Brain microvascular endothelial cell (primary cell): ENCODE data around the gene MYO5A.

Source experiments
- DNase-seq: peaks from one replicate; pipeline ENCODE4 v3.0.0-alpha.2; 2020
- H3K27ac ChIP-seq: fragments of 250-450 bp; sonication (Bioruptor Pico); 2 replicates; pipeline ENCODE4 v1.5.1; 2020; ENCODE audit warnings: mild to moderate bottlenecking, moderate library complexity
- H3K27me3 ChIP-seq: fragments of 250-450 bp; sonication (Bioruptor Pico); replicated peaks from 2 replicates; pipeline ENCODE4 v1.5.1; 2020; ENCODE audit warnings: mild to moderate bottlenecking
- H3K36me3 ChIP-seq: fragments of 250-450 bp; sonication (Bioruptor Pico); replicated peaks from 2 replicates; pipeline ENCODE4 v1.5.1; 2020; ENCODE audit warnings: mild to moderate bottlenecking
- H3K4me3 ChIP-seq: 2 replicates; pipeline ENCODE4 v1.5.1; 2011; ENCODE audit warnings: low read depth, mild to moderate bottlenecking, control low read depth, low read length, moderate library complexity
- in situ Hi-C: cut with HindIII; loops from 2 replicates; pipeline ENCODE4 v1.10.0; 2017; ENCODE audit warnings: low sequenced_read_pairs, low pct_ligation_motif_present
- TF ChIP-seq, protein P1 (sequence below): IDR thresholded peaks from 2 replicates; pipeline ENCODE4 v1.5.1; 2011; ENCODE audit warnings: low read depth, mild to moderate bottlenecking, moderate library complexity, low read length, control low read depth, inconsistent platforms; ENCODE audit errors: missing control alignments

MYO5A gene

DNA sequence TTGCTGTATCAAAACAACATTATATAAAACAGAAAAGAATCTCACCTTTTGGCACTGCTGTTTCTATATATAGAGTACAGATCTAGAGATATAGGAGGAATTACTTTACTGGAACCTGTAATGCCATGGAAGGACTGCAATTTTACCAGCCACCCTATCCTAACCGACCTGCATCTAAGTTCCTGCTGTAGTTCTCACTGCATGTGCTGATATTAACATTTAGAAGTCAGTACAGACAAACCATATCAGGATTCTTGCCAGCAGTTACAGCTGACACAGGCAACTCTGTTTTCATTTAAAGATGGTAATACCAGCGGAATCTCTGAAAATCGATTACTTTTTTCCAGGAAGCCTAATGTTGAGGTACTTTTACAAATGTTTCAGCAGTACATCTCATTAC, 159.7 kb downstream of the MYO5A start:
- in situ Hi-C loops: no loop called here
- peaks cover 8% of the 10 kb centered on the region for H3K36me3 ChIP-seq

DNA sequence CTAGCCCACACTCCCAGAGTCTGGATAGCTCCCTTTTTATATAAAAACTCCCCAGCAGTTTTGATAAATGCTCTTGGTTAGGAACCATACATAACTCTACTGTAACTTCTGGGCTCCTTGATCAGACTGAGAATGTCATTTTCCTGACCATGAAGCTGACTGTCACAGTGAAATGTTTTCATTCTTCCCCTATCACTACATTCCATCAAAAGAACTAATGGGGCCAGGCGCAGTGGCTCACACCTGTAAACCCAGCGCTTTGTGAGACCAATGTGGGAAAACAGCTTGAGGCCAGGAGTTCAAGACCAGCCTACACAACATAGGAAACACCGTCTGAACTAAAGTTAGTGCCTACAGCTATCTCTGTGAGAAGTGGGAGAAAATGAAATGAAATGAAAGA, 160.3 kb downstream of the MYO5A start:
- H3K36me3 ChIP-seq: peaks cover 5% of the 10 kb centered on the region
- DNase-seq: no peak
- no peaks in the 10 kb centered on the region for H3K27me3 ChIP-seq
- H3K4me3 ChIP-seq: no peak overlapping the region
- no peak overlapping the region for H3K27ac ChIP-seq
- in situ Hi-C loops: no loop called here
- TF ChIP-seq, protein P1, sequence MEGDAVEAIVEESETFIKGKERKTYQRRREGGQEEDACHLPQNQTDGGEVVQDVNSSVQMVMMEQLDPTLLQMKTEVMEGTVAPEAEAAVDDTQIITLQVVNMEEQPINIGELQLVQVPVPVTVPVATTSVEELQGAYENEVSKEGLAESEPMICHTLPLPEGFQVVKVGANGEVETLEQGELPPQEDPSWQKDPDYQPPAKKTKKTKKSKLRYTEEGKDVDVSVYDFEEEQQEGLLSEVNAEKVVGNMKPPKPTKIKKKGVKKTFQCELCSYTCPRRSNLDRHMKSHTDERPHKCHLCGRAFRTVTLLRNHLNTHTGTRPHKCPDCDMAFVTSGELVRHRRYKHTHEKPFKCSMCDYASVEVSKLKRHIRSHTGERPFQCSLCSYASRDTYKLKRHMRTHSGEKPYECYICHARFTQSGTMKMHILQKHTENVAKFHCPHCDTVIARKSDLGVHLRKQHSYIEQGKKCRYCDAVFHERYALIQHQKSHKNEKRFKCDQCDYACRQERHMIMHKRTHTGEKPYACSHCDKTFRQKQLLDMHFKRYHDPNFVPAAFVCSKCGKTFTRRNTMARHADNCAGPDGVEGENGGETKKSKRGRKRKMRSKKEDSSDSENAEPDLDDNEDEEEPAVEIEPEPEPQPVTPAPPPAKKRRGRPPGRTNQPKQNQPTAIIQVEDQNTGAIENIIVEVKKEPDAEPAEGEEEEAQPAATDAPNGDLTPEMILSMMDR: no peak

More for the DNA sequence above, 159.7 kb downstream of the MYO5A start:
- H3K27me3 ChIP-seq: no peaks in the 10 kb centered on the region
- DNase-seq: no peak
- H3K4me3 ChIP-seq: no peak overlapping the region
- no peak overlapping the region for H3K27ac ChIP-seq
- TF ChIP-seq, protein P1: no peak

DNA sequence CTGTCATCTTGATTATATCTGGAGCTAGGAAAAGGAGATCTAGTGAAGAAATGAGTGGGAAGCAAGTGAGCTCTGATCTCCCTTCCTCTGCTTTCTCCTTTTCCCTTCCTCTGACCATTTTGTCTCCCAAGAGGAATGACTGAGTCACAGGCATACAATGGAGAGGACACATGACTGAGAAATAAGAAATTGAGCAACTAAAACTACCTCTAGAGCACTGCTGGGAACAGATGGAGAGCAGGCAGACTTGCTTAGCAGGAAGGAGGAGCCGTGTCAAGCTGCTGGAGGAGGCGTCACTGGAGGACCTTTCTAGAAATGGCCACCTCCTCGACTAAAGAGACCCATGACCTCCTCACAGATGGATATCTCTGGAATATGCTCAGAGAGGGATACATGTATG, 166.2 kb downstream of the MYO5A start:
- in situ Hi-C loops: no loop called here
- Histone ChIP-seq H3K36me3 (no peaks in the 10 kb centered on the region), H3K27me3 (no peaks in the 10 kb centered on the region), H3K27ac (no peak overlapping the region), H3K4me3 (no peak overlapping the region)
- DNase-seq: peak; percentile 49
- TF ChIP-seq, protein P1: no peak

DNA sequence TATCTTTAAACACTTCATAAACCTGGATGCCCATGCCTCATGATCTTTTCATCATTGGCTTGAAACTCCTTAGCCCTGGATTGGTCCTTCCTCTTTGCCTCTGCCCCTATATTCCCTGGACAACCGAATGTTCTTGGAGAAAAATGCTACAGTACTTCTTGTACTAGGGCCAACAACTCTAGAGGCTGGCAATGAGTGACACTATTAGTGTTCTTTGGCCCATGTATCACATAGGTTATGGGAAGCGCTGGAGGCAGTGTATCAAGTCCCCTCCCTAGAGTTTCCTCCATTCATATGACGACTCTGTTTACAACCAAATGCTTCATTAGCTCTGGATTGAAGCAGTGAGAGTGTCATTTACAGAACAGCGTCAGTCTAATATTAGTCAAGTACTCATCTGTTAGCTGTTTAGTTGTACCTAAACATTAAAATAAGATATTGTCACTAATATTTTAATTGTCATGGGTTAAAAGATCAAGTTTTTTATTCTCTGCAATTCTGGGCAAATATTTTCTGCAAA, 166.6 kb downstream of the MYO5A start:
- in situ Hi-C loops: no loop called here
- no peak overlapping the region for H3K27ac ChIP-seq
- DNase-seq: no peak
- no peak overlapping the region for H3K4me3 ChIP-seq
- no peaks in the 10 kb centered on the region for H3K27me3 ChIP-seq
- H3K36me3 ChIP-seq: no peaks in the 10 kb centered on the region
- TF ChIP-seq, protein P1: no peak

DNA sequence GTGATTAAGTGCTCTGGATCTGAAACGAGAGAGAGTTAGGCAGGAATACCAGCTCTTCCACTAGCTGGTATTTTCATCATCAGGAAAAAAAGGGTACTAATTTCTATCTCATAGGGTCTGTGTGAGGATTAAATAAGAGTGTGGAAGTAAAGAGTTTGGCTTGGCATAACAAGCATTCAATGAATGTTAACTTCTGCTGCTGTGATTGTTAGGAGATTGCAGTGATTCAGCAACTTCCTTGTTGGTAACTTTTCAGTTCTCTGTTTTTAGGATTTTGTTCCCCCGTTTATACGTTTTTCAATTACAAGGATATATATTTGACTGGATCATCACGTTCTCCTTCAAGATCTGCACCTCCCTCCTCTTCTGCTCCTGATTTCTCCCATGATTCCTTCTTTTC, 167.2 kb downstream of the MYO5A start:
- Histone ChIP-seq H3K27ac (no peak overlapping the region), H3K27me3 (no peaks in the 10 kb centered on the region), H3K4me3 (no peak overlapping the region), H3K36me3 (no peaks in the 10 kb centered on the region)
- DNase-seq: no peak
- in situ Hi-C loops: no loop called here
- TF ChIP-seq, protein P1: no peak
